Spleen (tissue), 11 donors: ENCODE results near the gene P2RY12. TPM values are rescaled to one million over a fixed set of nuclear protein-coding genes. Genes with fewer than 3 reads are reported as not detected.

ENCODE experiments used
- DNase-seq: peaks from one replicate; pipeline ENCODE4 v3.0.0-alpha.2; 2020
- H3K27ac ChIP-seq, 8 donors: fragments of 200-600 bp; sonication (generic) in 7 of 8; 1 replicate in 4 of 8; 2 replicates in 4 of 8; pipeline versions ENCODE4 v1.5.0 to v1.8.0; 2016 to 2021; ENCODE audit warnings: inconsistent platforms in 4 of 8, mild to moderate bottlenecking in 4 of 8, moderate library complexity in 1 of 8
- H3K27me3 ChIP-seq, 7 donors: fragments of 200-600 bp; sonication (generic) in 6 of 7; replicated peaks in 1 of 7; 1 replicate in 4 of 7; 2 replicates in 3 of 7; pipeline versions ENCODE4 v1.5.0 to v1.8.0; 2016 to 2021; ENCODE audit warnings: inconsistent platforms in 3 of 7, mild to moderate bottlenecking in 1 of 7
- H3K36me3 ChIP-seq, 6 donors: fragments of 200-600 bp; sonication (generic) in 5 of 6; 1 replicate in 4 of 6; 2 replicates in 2 of 6; pipeline versions ENCODE4 v1.5.0 to v1.8.0; 2016 to 2021; ENCODE audit warnings: inconsistent platforms in 2 of 6
- H3K4me1 ChIP-seq, 6 donors: fragments of 200-600 bp; sonication (generic) in 5 of 6; 1 replicate in 3 of 6; 2 replicates in 3 of 6; pipeline versions ENCODE4 v1.5.0 to v1.8.0; 2016 to 2021; ENCODE audit warnings: inconsistent platforms in 3 of 6
- H3K4me3 ChIP-seq, 8 donors: fragments of 200-600 bp; sonication (generic) in 7 of 8; 1 replicate in 4 of 8; 2 replicates in 4 of 8; pipeline versions ENCODE4 v1.5.0 to v1.8.0; 2016 to 2021; ENCODE audit warnings: inconsistent platforms in 4 of 8, mild to moderate bottlenecking in 4 of 8, moderate library complexity in 2 of 8
- H3K9me3 ChIP-seq, 8 donors: fragments of 200-600 bp; sonication (generic) in 7 of 8; 1 replicate in 4 of 8; 2 replicates in 4 of 8; pipeline versions ENCODE4 v1.5.0 to v1.8.0; 2016 to 2021; ENCODE audit warnings: inconsistent platforms in 4 of 8
- POLR2A ChIP-seq, 3 donors: fragments of 450-650 bp; IDR thresholded peaks; one replicate each; pipeline ENCODE4 v1.5.1; 2017; ENCODE audit warnings: antibody characterized with exemption in 3 of 3, mild to moderate bottlenecking in 1 of 3
- POLR2AphosphoS5 ChIP-seq, 3 donors: sonication (generic); formaldehyde crosslinking; IDR thresholded peaks; one replicate each; pipeline ENCODE4 v1.5.1; 2017; ENCODE audit warnings: antibody characterized with exemption in 3 of 3
- WGBS, 5 donors: extraction: QIAGEN DNeasy Blood & Tissue Kit in 3 of 5; methylation state at CpG; one replicate each; pipeline versions ENCODE4 v1.1.5 to v1.1.7; 2013 to 2018; 5-methylcytosine and 5-hydroxymethylcytosine counted together
- intact Hi-C: fragments of 100-400 bp; cut with DNase I; formaldehyde crosslinking; loops from one replicate; pipeline ENCODE4 v1.15.0; 2023; ENCODE audit warnings: low total_unique reads
- polyA plus RNA-seq, 3 donors: library from polyadenylated mRNA; stranded (reverse); fragments of 200-250 nt; gene quantifications; one replicate each; pipeline ENCODE4 v1.2.1, GENCODE V29; 2013
- total RNA-seq, 7 donors: library from RNA; depleted of rRNA in 3 of 7; stranded (reverse); fragments of >200 nt in 3 of 7; fragmentation: NEBNext Ultra II Directional in 4 of 7; extraction: Animal tissue kit (Norgen Biotek cat#: 25700) in 4 of 7; gene quantifications; one replicate each; pipeline versions ENCODE4 v1.1.0 to v1.2.1, GENCODE V29; 2016 to 2021
- TF ChIP-seq, protein P1 (sequence below), 11 experiments: fragments of 200-600 bp in 7 of 11; fragments of 450-650 bp in 4 of 11; sonication (generic) in 4 of 11; IDR thresholded peaks in 8 of 11; conservative IDR thresholded peaks in 3 of 11; 1 replicate in 7 of 11; 2 replicates in 4 of 11; pipeline versions ENCODE4 v1.4.0 to v1.8.0; 2016 to 2021; ENCODE audit warnings: antibody characterized with exemption in 11 of 11, inconsistent platforms in 4 of 11, mild to moderate bottlenecking in 1 of 11
- donor health status: healthy with polysubstance abuse.
- donor health status: DM: no; HTN: no; CAD: no; lungs with moderate emphysema.
- donor health status: DM: no; HTN: no; CAD: no.
- donor health status: Bipolar disorder and iron deficiency.
- donor health status: healthy.
- donor health status: DM: no; HTN: no; CAD: no.
- donor health status: DM: yes; HTN: yes; CAD: no.

The P2RY12 gene
- total and polyA plus RNA-seq, 10 donors = 0.78 to 19.2 (median 6.7) TPM

DNA sequence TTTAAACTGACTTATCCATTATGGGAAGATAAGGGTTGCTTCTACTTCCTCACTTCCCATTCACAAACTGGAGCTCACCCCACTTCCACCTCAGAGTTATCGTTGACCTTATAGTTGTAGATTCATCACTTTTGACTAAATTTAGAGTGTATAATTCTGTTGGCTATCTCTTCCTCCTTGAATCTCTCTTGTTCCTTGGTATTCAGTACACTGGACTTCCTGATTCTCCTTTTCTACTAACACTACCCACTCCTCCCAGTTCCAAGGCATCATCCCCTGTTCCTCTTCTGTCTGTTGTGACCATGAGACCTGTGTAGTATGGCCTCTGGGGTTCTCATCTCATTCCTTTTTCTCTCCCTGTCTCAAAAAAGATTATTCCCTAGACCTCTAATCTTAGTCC, 62.0 kb downstream of the P2RY12 start:
- intact Hi-C loops = no loop called here
- Histone ChIP-seq H3K27me3 (no peaks in the 10 kb centered on the region), H3K4me3 (no peak overlapping the region), H3K27ac (peak overlapping the region in 1 of 8 donors; percentile 85), H3K4me1 (peaks cover 0 to 46% (median 0%) of the 10 kb centered on the region in 6 donors), H3K9me3 (no peaks in the 10 kb centered on the region), H3K36me3 (no peaks in the 10 kb centered on the region)
- no peak for TF ChIP-seq POLR2AphosphoS5 (IDR thresholded peaks at IDR 0.05)
- no peak for TF ChIP-seq POLR2A (IDR thresholded peaks at IDR 0.05)
- TF ChIP-seq, protein P1, sequence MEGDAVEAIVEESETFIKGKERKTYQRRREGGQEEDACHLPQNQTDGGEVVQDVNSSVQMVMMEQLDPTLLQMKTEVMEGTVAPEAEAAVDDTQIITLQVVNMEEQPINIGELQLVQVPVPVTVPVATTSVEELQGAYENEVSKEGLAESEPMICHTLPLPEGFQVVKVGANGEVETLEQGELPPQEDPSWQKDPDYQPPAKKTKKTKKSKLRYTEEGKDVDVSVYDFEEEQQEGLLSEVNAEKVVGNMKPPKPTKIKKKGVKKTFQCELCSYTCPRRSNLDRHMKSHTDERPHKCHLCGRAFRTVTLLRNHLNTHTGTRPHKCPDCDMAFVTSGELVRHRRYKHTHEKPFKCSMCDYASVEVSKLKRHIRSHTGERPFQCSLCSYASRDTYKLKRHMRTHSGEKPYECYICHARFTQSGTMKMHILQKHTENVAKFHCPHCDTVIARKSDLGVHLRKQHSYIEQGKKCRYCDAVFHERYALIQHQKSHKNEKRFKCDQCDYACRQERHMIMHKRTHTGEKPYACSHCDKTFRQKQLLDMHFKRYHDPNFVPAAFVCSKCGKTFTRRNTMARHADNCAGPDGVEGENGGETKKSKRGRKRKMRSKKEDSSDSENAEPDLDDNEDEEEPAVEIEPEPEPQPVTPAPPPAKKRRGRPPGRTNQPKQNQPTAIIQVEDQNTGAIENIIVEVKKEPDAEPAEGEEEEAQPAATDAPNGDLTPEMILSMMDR (IDR thresholded peaks at IDR 0.05 in 8 of 11, conservative IDR thresholded peaks at IDR 0.05 in 3 of 11) = no peak
- no peak for DNase-seq
- WGBS, 5 donors = 60 to 86% (median 71%) methylated on average over 1 of the region's 1 CpG

DNA sequence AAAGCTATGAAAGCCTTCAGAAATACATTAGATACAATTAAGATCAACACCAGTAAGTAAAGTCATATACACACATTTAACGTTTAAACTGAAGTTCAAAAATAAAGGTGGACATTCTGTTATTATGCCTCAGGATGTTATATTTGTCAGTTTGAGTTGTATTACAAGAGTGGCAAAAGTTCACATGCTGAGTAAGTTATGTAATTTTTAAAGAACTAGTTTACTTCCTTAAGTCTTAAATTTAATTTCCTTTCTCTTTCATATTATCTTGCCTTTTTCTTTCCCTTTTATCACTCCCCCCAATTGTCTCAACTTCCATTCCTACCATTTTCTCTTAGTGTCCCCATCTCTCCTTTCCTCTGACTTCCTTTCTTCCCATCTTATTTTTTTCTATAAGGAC, 63.0 kb downstream of the P2RY12 start:
- TF ChIP-seq POLR2AphosphoS5 (IDR thresholded peaks at IDR 0.05) (no peak), POLR2A (IDR thresholded peaks at IDR 0.05) (no peak)
- TF ChIP-seq, protein P1 (IDR thresholded peaks at IDR 0.05 in 8 of 11, conservative IDR thresholded peaks at IDR 0.05 in 3 of 11) = no peak
- WGBS, 5 donors = 12 to 43% (median 19%) methylated on average over 1 of the region's 1 CpG
- Histone ChIP-seq H3K9me3 (no peaks in the 10 kb centered on the region), H3K4me1 (peaks cover 0 to 38% (median 0%) of the 10 kb centered on the region in 6 donors), H3K4me3 (no peak overlapping the region), H3K27ac (peak overlapping the region in 3 of 8 donors; percentile 8 to 85 (median 24)), H3K36me3 (no peaks in the 10 kb centered on the region), H3K27me3 (no peaks in the 10 kb centered on the region)
- DNase-seq = no peak
- intact Hi-C loops = no loop called here

DNA sequence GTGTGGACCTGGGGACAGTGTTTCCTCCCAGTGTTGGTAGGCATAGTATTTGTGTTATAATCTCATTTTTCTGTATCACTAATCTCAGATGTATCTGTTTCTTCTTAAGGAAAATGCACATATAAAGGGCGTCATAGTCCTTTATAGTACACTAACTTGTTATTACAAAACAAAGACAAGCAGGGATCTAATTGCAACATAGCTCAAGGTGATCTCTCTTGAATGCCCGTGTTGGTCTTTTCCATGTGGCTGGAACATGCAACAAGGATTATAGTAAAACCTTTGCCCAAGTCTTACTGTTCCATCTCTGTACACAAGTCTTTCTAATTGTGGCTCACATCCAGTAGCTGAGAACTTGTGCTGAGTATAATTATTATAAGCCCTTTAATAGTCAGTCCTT, 64.4 kb downstream of the P2RY12 start:
- Histone ChIP-seq H3K4me3 (no peak overlapping the region), H3K27me3 (no peaks in the 10 kb centered on the region), H3K9me3 (no peaks in the 10 kb centered on the region), H3K4me1 (peaks cover 0 to 28% (median 0%) of the 10 kb centered on the region in 6 donors), H3K36me3 (no peaks in the 10 kb centered on the region), H3K27ac (peak overlapping the region in 1 of 8 donors; percentile 85)
- intact Hi-C loops = no loop called here
- TF ChIP-seq POLR2AphosphoS5 (IDR thresholded peaks at IDR 0.05) = no peak
- TF ChIP-seq, protein P1 (IDR thresholded peaks at IDR 0.05 in 8 of 11, conservative IDR thresholded peaks at IDR 0.05 in 3 of 11) = no peak
- no peak for TF ChIP-seq POLR2A (IDR thresholded peaks at IDR 0.05)
- DNase-seq = no peak
- WGBS, 5 donors = 63 to 91% (median 81%) methylated on average over 2 of the region's 2 CpGs

GRCh38 chr3:151319628-151320027, 64.9 kb downstream of the P2RY12 start:
- no peak for TF ChIP-seq POLR2A (IDR thresholded peaks at IDR 0.05)
- TF ChIP-seq POLR2AphosphoS5 (IDR thresholded peaks at IDR 0.05) = no peak
- intact Hi-C loops = no loop called here
- Histone ChIP-seq H3K36me3 (no peaks in the 10 kb centered on the region), H3K4me1 (peaks cover 0 to 28% (median 0%) of the 10 kb centered on the region in 6 donors), H3K9me3 (no peaks in the 10 kb centered on the region), H3K27ac (peak overlapping the region in 2 of 8 donors; percentile 73 to 85), H3K27me3 (no peaks in the 10 kb centered on the region), H3K4me3 (no peak overlapping the region)
- 72 to 83% (median 76%) methylated on average over 4 of the region's 4 CpGs for WGBS, 5 donors
- no peak for DNase-seq
